GM13977 (cell line): ENCODE data around the gene SLC39A7.
"Not testable (repeated sequence)": the region's sequence is repeated elsewhere in the genome, so short reads cannot be mapped to it uniquely, and the experiment has no call there.

Source experiments
- DNase-seq: peaks from one replicate; pipeline ENCODE4 v3.0.0; 2012; ENCODE audit warnings: low spot score
- CTCF ChIP-seq: IDR thresholded peaks from 2 replicates; pipeline ENCODE4 v1.5.1; 2012; ENCODE audit warnings: mild to moderate bottlenecking, control low read depth; ENCODE audit not compliant: insufficient read depth; ENCODE audit errors: extremely low read depth, missing control alignments
- in situ Hi-C: fragments of 300-500 bp; cut with MboI; formaldehyde crosslinking; loops from one replicate; pipeline ENCODE4 v1.12.0; 2022; ENCODE audit warnings: low sequenced_read_pairs, low pct_unique_long_range_greater_than_20kb, mixed read lengths, inconsistent platforms; ENCODE audit not compliant: unreplicated experiment

SLC39A7 gene

GRCh38 chr6:33217246-33217645 is 16.6 kb downstream of the SLC39A7 start:
- no peak for DNase-seq
- no peak for TF ChIP-seq CTCF
- in situ Hi-C loops = no loop called here

- DNase-seq = no peak
- in situ Hi-C loops = no loop called here
- TF ChIP-seq CTCF = no peak
These were observed 17.0 kb downstream of the SLC39A7 start for GRCh38 chr6:33217681-33218080.

- in situ Hi-C loops, DNase-seq: not testable (repeated sequence)
These were observed 25.9 kb downstream of the SLC39A7 start for GRCh38 chr6:33226503-33227120.

DNA sequence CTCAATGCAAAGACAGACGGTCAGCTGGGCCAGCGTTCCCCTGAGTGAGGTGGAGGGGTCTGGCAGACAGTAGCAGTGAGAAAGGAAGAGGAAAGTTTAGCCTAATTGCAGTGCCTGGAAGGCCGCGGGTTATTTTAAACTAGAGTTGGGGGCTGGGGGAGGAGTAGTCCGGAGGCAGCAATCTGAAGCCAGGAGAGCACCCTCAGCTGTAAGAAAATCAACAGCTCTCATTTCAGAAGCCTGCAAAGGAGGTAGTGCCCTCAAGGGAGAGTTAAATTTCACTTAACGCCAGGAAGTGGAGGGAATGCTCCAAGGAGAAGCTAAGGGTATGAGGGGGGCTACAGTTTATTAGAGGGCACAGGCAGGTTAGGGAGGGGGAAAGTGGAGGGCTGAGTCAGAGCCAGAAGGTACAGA is 34.6 kb downstream of the SLC39A7 start:
- no peak for DNase-seq
- in situ Hi-C loops = no loop called here
- TF ChIP-seq CTCF = no peak

GRCh38 chr6:33236328-33236727 is 35.7 kb downstream of the SLC39A7 start:
- TF ChIP-seq CTCF = no peak
- in situ Hi-C loops = no loop called here
- DNase-seq = no peak

DNA sequence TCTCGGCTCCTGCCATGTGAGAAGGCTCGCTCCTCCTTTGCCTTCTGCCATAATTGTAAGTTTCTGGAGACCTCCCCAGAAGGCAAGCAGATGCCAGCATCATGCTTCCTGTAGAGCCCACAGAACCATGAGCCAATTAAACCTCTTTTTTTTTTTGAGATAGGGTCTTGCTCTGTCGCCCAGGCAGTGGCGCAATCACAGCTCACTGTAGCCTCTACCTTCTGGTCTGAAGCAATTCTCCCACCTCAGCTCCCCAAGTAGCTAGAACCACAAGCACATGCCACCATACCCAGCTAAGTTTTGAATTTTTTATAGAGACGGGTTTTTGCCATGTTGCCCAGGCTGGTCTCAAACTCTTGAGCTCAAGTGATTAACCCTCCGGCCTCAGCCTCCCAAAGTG is 36.2 kb downstream of the SLC39A7 start:
- TF ChIP-seq CTCF = no peak
- no peak for DNase-seq
- in situ Hi-C loops = no loop called here

- no peak for DNase-seq
- in situ Hi-C loops = no loop called here
- no peak for TF ChIP-seq CTCF
These were observed 37.1 kb downstream of the SLC39A7 start for GRCh38 chr6:33237741-33238140.
